Measurements from ENCODE around the gene FOXD1.

GRCh38 chr5:73483676-73484075 lies 35.1 kb upstream of the FOXD1 start:
- TF ChIP-seq CTCF (IDR thresholded peaks at IDR 0.05) (no peak), EP300 (IDR thresholded peaks at IDR 0.05; ENCODE audit: borderline replicate concordance in 1 of 2, low read depth in 1 of 2, low read length in 1 of 2) (no peak), ZBTB33 (IDR thresholded peaks at IDR 0.05; ENCODE audit: borderline replicate concordance, low read depth) (no peak), NRF1 (IDR thresholded peaks at IDR 0.05; ENCODE audit: low read depth, low read length) (no peak), YY1 (IDR thresholded peaks at IDR 0.05; ENCODE audit: low read depth) (no peak), TAF1 (IDR thresholded peaks at IDR 0.05; ENCODE audit: borderline replicate concordance, low read depth, low read length) (no peak), SIN3A (IDR thresholded peaks at IDR 0.05; ENCODE audit: borderline replicate concordance, low read depth, low read length) (no peak), MAX (IDR thresholded peaks at IDR 0.05; ENCODE audit: low read depth) (no peak), REST (IDR thresholded peaks at IDR 0.05; ENCODE audit: low read depth, low read length) (no peak), RFX5 (IDR thresholded peaks at IDR 0.05; ENCODE audit: low read length) (no peak), JUND (IDR thresholded peaks at IDR 0.05) (no peak), CHD2 (IDR thresholded peaks at IDR 0.05; ENCODE audit: low read length, partially characterized antibody) (no peak)

Data from SK-N-SH (cell line).